Activated T-helper 9 cell treated with anti-CD3 and anti-CD28 coated beads, Interleukin-2, amount 50 U/mL, for 16 hours (primary cell): ENCODE data around the gene NUBPL.
"Not testable (repeated sequence)": the region's sequence is repeated elsewhere in the genome, so short reads cannot be mapped to it uniquely, and the experiment has no call there.

Experiments used
- DNase-seq: peaks from one replicate; pipeline ENCODE4 v3.0.0-alpha.2; 2020; ENCODE audit warnings: low read depth

Gene NUBPL

GRCh38 chr14:31880935-31881334 is 319.7 kb downstream of the NUBPL start:
- DNase-seq: no peak

- DNase-seq: no peak
Measured at GRCh38 chr14:31881531-31882310, 320.5 kb downstream of the NUBPL start.

GRCh38 chr14:31884238-31884637 is 323.0 kb downstream of the NUBPL start:
- DNase-seq: no peak

GRCh38 chr14:31884776-31885379 is 323.7 kb downstream of the NUBPL start:
- DNase-seq: no peak

- no peak for DNase-seq
Measured at GRCh38 chr14:31886156-31886835, 325.1 kb downstream of the NUBPL start.

GRCh38 chr14:31887929-31888580 is 326.9 kb downstream of the NUBPL start:
- no peak for DNase-seq

- no peak for DNase-seq
Measured at GRCh38 chr14:31889297-31889696, 328.1 kb downstream of the NUBPL start.

GRCh38 chr14:31890202-31890601 is 329.0 kb downstream of the NUBPL start:
- DNase-seq: not testable (repeated sequence)

GRCh38 chr14:31893221-31893757 is 332.1 kb downstream of the NUBPL start:
- no peak for DNase-seq

GRCh38 chr14:31894351-31894750 is 333.1 kb downstream of the NUBPL start:
- DNase-seq: no peak

GRCh38 chr14:31895206-31895605 is 334.0 kb downstream of the NUBPL start:
- no peak for DNase-seq

GRCh38 chr14:31895646-31896045 is 334.4 kb downstream of the NUBPL start:
- no peak for DNase-seq

GRCh38 chr14:31897581-31898186 is 336.5 kb downstream of the NUBPL start:
- no peak for DNase-seq

- DNase-seq: no peak
Measured at GRCh38 chr14:31898838-31899528, 337.8 kb downstream of the NUBPL start.

GRCh38 chr14:31902002-31902401 is 340.8 kb downstream of the NUBPL start:
- DNase-seq: no peak

GRCh38 chr14:31902945-31903646 is 341.9 kb downstream of the NUBPL start:
- DNase-seq: no peak

GRCh38 chr14:31909977-31910376 is 348.8 kb downstream of the NUBPL start:
- no peak for DNase-seq
